Progenitor cell of endocrine pancreas (in vitro differentiated cells): Measurements from ENCODE around the gene ADAMTSL2. TPM values are rescaled to one million over a fixed set of nuclear protein-coding genes. Genes with fewer than 3 reads are reported as not detected.

Source experiments
- DNase-seq: peaks from one replicate; pipeline ENCODE4 v3.0.0; 2021; ENCODE audit warnings: low spot score; ENCODE audit not compliant: unreplicated experiment
- H3K27ac Mint-ChIP-seq: 2 replicates; pipeline ENCODE4 v1.8.0; 2021; ENCODE audit warnings: mild to moderate bottlenecking, moderate library complexity, mixed read lengths
- H3K27me3 Mint-ChIP-seq: 2 replicates; pipeline ENCODE4 v1.8.0; 2021; ENCODE audit warnings: mixed read lengths
- H3K36me3 Mint-ChIP-seq: 2 replicates; pipeline ENCODE4 v1.8.0; 2022; ENCODE audit warnings: mixed read lengths; ENCODE audit not compliant: insufficient read depth
- H3K4me1 Mint-ChIP-seq: 2 replicates; pipeline ENCODE4 v1.8.0; 2021; ENCODE audit warnings: low read depth, mixed read lengths
- H3K4me3 Mint-ChIP-seq: 2 replicates; pipeline ENCODE4 v1.8.0; 2021; ENCODE audit warnings: low read depth, mild to moderate bottlenecking, moderate library complexity, mixed read lengths
- H3K9me3 Mint-ChIP-seq: 2 replicates; pipeline ENCODE4 v1.8.0; 2021; ENCODE audit warnings: low read depth, mixed read lengths
- CTCF ChIP-seq: fragments of 200-600 bp; sonication (generic); IDR thresholded peaks from one replicate; pipeline ENCODE4 v1.5.0; 2021; ENCODE audit warnings: antibody characterized with exemption, mild to moderate bottlenecking; ENCODE audit not compliant: unreplicated experiment
- total RNA-seq: library from RNA; stranded (reverse); gene quantifications from 2 replicates; pipeline ENCODE4 v1.2.1, GENCODE V29; 2021

ADAMTSL2 gene
- total RNA-seq, 1 donor from 2014 or later, result 0.14 TPM

DNA sequence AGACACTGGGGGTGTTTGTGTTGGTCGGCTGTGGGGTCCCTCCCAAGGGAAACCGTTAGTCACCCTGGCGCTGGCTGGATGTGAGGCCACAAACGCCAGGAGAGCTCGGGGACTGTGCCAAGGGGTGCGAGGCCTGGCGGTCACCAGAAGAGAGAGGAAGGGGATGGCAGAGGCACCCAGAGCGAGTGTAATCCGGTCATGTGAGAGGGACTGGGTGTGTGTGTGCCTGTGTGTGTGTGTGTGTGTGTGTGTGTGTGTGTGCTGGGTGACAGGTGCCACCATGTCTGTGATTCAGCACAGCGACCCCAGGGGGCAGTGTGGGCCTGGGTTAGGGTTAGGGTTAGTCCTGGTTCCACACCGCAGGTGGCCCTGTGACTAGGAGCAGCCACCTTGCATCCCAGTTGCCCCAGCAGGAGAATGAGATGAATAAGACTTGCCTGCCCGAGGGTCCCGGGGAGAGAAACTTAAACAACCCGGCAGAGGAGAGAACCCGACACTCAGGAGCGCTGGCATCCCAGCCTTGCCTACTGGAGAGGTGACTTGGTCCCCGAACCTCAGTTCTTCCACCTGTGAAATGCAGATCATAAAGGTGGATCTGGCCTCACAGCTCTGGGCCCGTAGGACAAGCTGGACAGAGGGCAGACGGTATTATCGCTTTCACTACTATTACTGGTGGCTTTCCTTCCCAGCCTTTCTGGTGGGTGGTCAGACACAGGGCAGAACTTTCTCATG lies 1.4 kb upstream of the ADAMTSL2 start:
- peak; percentile 64 for DNase-seq
- no peaks in the 10 kb centered on the region for H3K4me1 Mint-ChIP-seq
- TF ChIP-seq CTCF, result peak; percentile 52
- no peak overlapping the region for H3K4me3 Mint-ChIP-seq
- H3K36me3 Mint-ChIP-seq, result no peaks in the 10 kb centered on the region
- H3K9me3 Mint-ChIP-seq, result no peaks in the 10 kb centered on the region
- H3K27me3 Mint-ChIP-seq, result peaks cover 30% of the 10 kb centered on the region
- H3K27ac Mint-ChIP-seq, result no peak overlapping the region

GRCh38 chr9:133533857-133534256 lies 647 bp upstream of the ADAMTSL2 start:
- Mint-ChIP-seq H3K4me3 (no peak overlapping the region), H3K27me3 (peaks cover 30% of the 10 kb centered on the region)
- TF ChIP-seq CTCF, result no peak

DNA sequence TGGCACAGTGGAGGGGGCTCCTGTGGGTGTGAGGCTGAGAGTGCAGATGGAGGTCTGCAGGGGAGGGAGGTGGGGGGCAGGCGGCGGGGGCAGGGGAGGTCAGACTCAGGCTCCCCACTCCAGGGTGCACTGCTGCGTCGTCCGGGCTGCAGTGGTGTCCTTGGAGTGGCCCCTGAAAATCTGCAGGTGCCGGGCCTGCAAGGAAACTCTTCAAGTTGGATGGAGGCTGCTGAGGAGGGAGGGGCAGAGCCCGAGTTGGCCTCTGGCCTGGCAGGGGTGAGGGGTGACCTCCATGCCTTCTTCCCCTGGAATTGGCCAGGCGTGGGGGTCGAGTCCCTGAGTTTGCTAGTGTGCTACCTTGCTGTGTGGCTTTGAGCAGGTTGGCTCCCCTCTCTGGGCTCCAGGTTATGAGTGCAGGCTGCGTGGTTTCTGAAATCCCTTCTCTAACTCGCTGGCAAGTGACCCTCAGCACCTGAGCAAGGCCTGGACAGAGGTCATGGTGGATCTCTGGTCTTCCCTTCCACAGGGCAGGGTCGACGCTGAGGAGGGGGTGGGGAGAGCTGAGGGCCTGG lies 888 bp downstream of the ADAMTSL2 start:
- no peak overlapping the region for H3K27ac Mint-ChIP-seq
- no peak overlapping the region for H3K4me3 Mint-ChIP-seq
- H3K9me3 Mint-ChIP-seq, result no peaks in the 10 kb centered on the region
- TF ChIP-seq CTCF, result no peak
- no peaks in the 10 kb centered on the region for H3K36me3 Mint-ChIP-seq
- no peak for DNase-seq
- H3K27me3 Mint-ChIP-seq, result peaks cover 33% of the 10 kb centered on the region
- H3K4me1 Mint-ChIP-seq, result no peaks in the 10 kb centered on the region

More at GRCh38 chr9:133533857-133534256, 647 bp upstream of the ADAMTSL2 start:
- Mint-ChIP-seq H3K27ac (no peak overlapping the region), H3K4me1 (no peaks in the 10 kb centered on the region), H3K9me3 (no peaks in the 10 kb centered on the region), H3K36me3 (no peaks in the 10 kb centered on the region)
- no peak for DNase-seq

DNA sequence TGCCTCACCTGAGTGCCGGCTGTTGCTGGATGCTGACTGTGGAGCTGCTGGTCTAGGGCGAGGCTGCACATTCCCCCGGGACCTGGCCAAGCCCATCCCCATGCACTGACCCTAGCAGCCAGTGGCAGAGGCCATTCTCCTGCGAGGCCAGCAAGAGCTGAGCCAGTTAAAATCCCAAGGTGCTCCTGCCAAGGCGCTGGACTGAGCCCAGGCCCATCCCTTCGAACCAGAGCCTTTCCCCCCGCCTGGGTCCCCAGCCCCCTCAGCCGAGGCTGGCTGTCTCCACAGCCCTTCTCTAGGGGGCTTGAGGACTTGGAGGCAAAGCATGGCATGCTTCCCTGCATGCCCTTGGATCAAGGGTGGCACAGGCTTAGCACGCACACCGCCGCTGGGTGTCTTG lies 1.6 kb downstream of the ADAMTSL2 start:
- Mint-ChIP-seq H3K27ac (no peak overlapping the region), H3K4me1 (no peaks in the 10 kb centered on the region), H3K9me3 (no peaks in the 10 kb centered on the region), H3K27me3 (peaks cover 34% of the 10 kb centered on the region), H3K36me3 (no peaks in the 10 kb centered on the region), H3K4me3 (no peak overlapping the region)
- no peak for TF ChIP-seq CTCF
- DNase-seq, result no peak

GRCh38 chr9:133536536-133536935 lies 2.0 kb downstream of the ADAMTSL2 start:
- DNase-seq, result no peak
- Mint-ChIP-seq H3K27me3 (peaks cover 34% of the 10 kb centered on the region), H3K4me1 (no peaks in the 10 kb centered on the region), H3K27ac (no peak overlapping the region), H3K9me3 (no peaks in the 10 kb centered on the region), H3K4me3 (no peak overlapping the region), H3K36me3 (no peaks in the 10 kb centered on the region)
- TF ChIP-seq CTCF, result no peak
